UCSD-AML1 (cell line): ENCODE data around the gene LMAN1L.

Experiments
- DNase-seq: peaks from one replicate; lab custom pipeline; 2025; ENCODE audit not compliant: unreplicated experiment; lab: John Stamatoyannopoulos, UW

LMAN1L gene

GRCh38 chr15:74792227-74793016 is 20.2 kb upstream of the LMAN1L start:
- DNase-seq, result no peak

DNA sequence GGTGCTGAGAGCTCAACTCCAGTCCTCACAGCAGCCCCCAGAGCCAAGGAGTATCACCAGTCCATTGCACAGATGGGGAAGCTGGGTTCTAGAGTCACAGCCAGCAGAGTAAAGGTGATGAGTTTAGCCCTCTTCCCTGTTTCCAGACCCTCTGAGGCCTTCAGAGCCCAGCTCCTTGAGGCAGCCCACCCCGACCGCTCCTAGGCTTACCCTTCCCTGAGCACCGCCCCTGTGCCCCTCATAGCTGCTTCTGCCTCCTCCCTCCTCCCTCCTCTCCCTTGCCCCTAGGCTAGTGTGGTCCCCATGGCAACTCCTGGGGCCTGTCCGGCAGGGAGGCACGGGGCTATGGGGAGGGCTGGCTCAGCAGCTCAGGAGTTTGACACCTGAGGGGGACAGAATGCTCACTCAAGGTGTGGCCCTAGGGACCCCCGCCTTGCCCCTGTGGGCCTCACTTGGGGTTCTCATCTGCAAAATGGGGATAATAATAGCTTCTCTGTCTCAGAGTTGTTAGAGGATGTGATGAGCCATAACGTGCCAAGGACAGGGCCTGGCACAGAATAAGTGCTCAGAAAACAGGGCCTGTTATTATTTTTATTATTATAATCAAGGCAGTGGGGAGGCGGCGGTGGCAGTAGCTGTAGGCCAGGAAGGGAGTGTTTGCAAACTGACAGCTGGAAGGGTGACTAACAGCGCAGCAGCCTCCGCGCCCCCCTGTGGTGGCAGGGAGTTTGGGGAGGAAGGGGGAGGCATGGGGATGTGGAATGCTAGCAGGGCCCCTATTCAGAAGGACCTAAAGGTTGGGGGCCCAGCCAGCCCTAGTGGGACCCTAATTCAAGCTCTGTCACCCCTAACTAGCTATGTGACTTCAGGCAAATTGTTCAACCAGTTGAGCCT is 19.3 kb upstream of the LMAN1L start:
- DNase-seq, result peak; percentile 72

GRCh38 chr15:74794248-74794969 is 18.2 kb upstream of the LMAN1L start:
- DNase-seq, result no peak

DNA sequence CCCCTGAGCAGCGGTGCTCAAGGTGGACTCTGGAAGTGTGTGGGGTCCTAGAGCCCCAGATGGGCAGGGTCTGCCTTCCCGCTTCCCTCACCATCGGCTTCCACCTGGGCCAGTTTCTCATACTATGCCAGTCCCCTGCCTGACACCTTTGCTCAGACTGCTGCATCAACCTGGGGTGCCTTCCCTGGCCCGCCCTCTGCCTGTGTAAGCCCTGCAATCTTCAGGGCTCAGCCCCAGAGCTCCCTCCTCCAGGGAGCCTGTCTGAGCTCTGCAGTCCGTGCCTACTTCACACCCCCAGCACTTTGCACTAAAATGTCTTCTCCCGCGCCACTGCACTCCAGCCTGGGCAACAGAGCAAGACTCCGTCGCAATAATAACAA is 17.7 kb upstream of the LMAN1L start:
- no peak for DNase-seq

GRCh38 chr15:74795966-74796625 is 16.5 kb upstream of the LMAN1L start:
- DNase-seq, result no peak

DNA sequence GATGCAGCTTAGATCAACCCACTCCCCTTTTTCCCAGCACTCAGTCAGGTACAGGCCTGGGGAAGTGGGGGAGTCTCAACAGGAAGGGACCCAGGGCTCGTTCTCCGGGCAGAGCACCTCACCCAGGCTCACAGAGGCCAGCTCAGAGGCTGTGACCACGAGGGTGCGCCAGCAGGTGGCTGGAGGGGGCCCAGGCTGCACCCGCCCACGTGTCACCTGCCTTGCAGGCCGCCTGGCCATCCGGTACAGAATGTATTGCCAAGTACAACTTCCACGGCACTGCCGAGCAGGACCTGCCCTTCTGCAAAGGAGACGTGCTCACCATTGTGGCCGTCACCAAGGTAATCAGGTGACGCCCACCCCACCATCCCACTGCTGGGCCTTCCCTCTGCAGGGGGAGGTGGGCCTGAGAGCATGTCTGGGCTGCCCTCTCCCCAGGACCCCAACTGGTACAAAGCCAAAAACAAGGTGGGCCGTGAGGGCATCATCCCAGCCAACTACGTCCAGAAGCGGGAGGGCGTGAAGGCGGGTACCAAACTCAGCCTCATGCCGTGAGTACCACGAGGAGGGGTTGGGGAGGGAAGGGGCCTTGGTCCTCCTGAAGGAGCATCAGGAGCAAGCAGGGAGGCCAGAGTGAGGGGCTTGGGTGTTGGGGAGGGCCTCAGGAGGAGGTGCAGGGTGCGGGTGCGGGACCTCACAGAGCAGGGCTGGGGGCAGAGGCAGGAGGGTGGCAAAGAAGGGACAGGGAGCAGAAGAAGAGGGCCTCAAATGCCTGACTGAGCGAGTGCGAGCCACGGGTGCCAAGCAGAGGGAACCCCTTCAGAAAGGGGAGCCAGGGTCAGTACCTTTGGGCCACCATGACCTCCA is 14.0 kb upstream of the LMAN1L start:
- DNase-seq, result no peak

- no peak for DNase-seq
These were observed 13.3 kb upstream of the LMAN1L start for GRCh38 chr15:74799255-74799855.

DNA sequence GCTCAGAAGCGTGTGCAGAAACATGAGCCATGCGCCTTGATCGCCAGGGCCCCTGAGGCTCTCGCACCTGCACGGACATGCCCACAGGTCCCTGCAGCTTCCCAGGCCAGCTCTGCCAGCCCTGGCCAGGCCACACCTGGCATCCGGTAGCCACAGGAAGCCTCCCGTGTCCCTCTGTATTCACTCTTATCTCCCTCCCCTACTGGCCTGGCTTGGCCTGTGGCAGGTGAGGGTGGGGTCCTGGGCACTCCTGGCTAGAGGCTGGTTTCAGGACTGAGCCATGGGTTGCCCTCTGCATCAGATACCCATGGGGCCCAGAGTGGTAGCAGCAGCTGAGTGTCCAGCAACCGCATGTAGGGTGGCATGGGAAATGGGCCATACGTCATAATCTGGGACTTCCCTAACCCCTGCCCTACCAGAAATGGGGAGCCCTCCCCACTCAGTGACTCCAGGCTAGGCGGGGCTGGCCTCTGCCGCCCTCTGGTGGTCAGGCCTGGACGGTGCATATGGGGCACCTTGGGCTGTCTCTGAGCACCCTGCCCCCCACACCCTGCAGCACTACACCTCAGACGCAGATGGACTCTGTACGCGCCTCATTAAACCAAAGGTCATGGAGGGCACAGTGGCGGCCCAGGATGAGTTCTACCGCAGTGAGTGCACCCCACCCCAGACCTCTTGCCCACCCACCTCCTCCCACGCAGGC is 12.6 kb upstream of the LMAN1L start:
- peak; percentile 84 for DNase-seq

DNA sequence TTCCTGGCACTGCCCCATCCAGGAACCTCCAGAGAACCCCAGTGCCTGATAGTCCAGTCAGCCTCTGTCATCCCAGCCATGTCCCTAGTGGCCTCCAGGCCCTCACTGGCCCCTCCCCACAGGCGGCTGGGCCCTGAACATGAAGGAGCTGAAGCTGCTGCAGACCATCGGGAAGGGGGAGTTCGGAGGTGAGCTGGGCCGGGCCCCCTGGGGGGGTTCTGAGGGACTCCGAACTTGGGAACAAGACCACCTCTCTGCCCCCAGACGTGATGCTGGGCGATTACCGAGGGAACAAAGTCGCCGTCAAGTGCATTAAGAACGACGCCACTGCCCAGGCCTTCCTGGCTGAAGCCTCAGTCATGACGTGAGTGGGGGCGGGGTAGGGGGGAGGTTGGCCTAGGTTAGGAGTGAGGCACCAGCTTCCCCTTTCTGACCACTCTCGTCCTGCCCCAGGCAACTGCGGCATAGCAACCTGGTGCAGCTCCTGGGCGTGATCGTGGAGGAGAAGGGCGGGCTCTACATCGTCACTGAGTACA is 12.0 kb upstream of the LMAN1L start:
- no peak for DNase-seq

DNA sequence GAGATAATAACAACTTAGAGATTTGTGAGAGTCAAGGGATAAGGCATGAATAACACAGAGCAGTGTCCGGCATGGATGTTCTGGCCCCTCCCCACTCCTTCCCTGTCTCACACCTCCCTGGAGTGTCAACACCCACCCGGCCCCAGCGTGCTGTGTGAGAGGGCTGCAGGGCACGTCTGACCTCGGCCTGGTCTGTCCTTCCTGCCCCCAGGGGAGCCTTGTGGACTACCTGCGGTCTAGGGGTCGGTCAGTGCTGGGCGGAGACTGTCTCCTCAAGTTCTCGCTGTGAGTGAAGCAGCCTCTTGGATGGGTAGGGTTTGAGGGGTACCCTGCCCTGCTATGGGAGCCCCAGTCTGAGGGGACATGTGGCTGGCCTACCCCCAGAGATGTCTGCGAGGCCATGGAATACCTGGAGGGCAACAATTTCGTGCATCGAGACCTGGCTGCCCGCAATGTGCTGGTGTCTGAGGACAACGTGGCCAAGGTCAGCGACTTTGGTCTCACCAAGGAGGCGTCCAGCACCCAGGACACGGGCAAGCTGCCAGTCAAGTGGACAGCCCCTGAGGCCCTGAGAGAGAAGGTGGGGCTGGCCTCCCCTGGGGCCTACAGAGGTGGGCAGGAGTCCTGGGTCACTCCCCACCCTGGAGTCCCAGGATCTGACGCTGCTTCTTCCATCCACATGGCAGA is 11.2 kb upstream of the LMAN1L start:
- no peak for DNase-seq

DNA sequence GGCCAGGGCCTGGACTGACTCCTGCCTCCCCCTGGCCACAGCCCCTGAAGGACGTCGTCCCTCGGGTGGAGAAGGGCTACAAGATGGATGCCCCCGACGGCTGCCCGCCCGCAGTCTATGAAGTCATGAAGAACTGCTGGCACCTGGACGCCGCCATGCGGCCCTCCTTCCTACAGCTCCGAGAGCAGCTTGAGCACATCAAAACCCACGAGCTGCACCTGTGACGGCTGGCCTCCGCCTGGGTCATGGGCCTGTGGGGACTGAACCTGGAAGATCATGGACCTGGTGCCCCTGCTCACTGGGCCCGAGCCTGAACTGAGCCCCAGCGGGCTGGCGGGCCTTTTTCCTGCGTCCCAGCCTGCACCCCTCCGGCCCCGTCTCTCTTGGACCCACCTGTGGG is 10.3 kb upstream of the LMAN1L start:
- DNase-seq, result no peak

DNA sequence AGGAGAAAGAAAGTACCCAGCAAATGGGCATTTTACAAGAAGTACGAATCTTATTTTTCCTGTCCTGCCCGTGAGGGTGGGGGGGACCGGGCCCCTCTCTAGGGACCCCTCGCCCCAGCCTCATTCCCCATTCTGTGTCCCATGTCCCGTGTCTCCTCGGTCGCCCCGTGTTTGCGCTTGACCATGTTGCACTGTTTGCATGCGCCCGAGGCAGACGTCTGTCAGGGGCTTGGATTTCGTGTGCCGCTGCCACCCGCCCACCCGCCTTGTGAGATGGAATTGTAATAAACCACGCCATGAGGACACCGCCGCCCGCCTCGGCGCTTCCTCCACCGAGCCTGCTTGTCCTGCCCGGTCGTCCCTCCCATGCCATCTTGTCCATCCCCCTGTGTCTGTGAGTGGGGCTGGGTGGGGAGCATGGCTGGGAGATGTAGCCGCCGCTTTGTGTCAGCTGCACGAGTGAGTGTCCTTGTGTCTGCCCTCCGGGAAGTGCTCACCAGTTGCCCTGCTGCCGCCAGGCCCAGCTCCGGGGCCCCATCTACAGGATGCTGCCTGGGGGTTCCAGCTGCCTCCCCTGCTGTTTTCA is 9.7 kb upstream of the LMAN1L start:
- DNase-seq, result no peak

- DNase-seq, result no peak
These were observed 7.7 kb upstream of the LMAN1L start for GRCh38 chr15:74804935-74805334.

GRCh38 chr15:74807282-74807681 is 5.4 kb upstream of the LMAN1L start:
- no peak for DNase-seq

GRCh38 chr15:74808078-74808839 is 4.4 kb upstream of the LMAN1L start:
- DNase-seq, result no peak

DNA sequence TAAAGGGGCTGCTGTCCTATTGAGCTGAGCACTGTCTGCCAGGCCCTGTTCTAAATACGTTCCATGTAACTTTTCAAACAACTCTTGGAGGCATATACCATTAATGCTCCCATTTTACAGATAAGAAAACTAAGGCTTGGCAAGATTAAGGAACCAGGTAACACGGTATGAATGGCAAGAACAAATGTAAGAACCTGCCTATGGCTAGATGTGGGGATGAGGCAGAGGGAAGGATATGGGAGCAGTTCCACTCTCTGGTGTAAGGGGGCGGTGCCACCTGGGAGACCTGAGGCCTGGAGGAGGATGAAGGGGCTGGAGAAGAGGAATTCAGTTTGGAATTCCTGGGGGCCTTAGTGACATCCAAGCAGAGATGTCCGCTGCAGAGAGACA is 3.8 kb upstream of the LMAN1L start:
- DNase-seq, result no peak

DNA sequence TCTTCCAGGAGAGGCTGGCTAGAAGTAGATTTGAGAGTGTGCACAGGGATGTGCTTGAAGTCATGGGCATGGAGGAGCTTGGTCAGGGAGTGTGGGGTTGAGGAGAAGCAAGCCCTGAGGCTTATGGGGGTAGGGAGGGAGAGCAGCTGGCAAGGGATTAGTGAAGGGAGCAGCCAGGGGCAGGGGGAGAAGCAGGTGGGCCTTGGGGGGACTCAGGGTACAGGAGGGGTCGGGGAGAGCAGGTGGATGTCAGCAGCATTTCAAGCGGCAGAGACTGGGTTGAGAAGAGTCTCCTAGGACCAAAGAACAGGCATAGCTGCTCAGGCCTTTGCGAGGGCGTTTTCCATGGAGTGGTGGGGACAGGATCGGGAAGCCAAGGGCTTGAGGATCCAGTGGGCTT is 3.4 kb upstream of the LMAN1L start:
- no peak for DNase-seq
